ENCODE results near the gene ZNF503. TPM values are rescaled to one million over a fixed set of nuclear protein-coding genes. Genes with fewer than 3 reads are reported as not detected.

The ZNF503 gene
- total RNA-seq, 2 experiments from 2014 or later: 0.38 to 0.47 TPM

DNA sequence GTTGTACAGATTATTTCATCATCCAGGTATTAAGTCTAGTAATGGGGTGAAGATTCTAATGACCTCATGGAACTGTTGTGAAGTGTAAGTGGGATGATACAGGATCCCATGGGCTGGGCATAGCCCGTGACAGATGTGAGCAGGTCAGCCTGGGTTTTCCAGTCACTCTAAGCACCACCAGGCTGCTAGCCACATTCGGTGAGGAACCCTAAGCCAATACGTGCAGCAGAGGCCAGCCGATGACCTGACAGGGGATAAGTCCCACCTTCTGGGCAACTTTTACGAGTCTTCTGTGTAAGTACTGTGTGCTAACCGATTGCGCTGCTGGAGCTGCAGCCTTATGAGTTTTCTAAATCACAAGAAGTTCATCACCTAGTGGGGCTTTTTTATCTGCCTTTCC is 7.3 kb downstream of the ZNF503 start:
- ChIA-PET CTCF (no interaction called here), POLR2A (no interaction called here)
- intact Hi-C loops (cut with DNase I, micrococcal nuclease): no loop called here
- H3K9me3 Mint-ChIP-seq: no peaks in the 10 kb centered on the region
- H3K4me1 Mint-ChIP-seq (ENCODE audit: low read depth): peaks cover 10% of the 10 kb centered on the region
- peaks cover 0 to 30% of the 10 kb centered on the region in 2 experiments for H3K9me3 ChIP-seq (ENCODE audit: control insufficient read depth in 1 of 2, insufficient read depth in 1 of 2, low read length in 2 of 2)
- DNase-seq (no peak), ATAC-seq (ENCODE audit: poor library complexity) (no peak)
- H3K36me3 ChIP-seq (ENCODE audit: insufficient read depth, low read length): no peaks in the 10 kb centered on the region
- peaks cover 14% of the 10 kb centered on the region for H3K4me1 ChIP-seq (ENCODE audit: insufficient read depth, low read length)
- H3K4me3 ChIP-seq (ENCODE audit: low read length): no peak overlapping the region
- H3K27me3 Mint-ChIP-seq: peaks cover 65% of the 10 kb centered on the region
- H3K27me3 ChIP-seq (ENCODE audit: control insufficient read depth in 1 of 2, insufficient read depth in 2 of 2, low read length in 2 of 2): peaks cover 47 to 78% of the 10 kb centered on the region in 2 experiments
- H3K36me3 Mint-ChIP-seq (ENCODE audit: low read depth): no peaks in the 10 kb centered on the region
- H3K4me3 Mint-ChIP-seq: no peak overlapping the region
- TF ChIP-seq, protein P1, sequence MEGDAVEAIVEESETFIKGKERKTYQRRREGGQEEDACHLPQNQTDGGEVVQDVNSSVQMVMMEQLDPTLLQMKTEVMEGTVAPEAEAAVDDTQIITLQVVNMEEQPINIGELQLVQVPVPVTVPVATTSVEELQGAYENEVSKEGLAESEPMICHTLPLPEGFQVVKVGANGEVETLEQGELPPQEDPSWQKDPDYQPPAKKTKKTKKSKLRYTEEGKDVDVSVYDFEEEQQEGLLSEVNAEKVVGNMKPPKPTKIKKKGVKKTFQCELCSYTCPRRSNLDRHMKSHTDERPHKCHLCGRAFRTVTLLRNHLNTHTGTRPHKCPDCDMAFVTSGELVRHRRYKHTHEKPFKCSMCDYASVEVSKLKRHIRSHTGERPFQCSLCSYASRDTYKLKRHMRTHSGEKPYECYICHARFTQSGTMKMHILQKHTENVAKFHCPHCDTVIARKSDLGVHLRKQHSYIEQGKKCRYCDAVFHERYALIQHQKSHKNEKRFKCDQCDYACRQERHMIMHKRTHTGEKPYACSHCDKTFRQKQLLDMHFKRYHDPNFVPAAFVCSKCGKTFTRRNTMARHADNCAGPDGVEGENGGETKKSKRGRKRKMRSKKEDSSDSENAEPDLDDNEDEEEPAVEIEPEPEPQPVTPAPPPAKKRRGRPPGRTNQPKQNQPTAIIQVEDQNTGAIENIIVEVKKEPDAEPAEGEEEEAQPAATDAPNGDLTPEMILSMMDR (IDR thresholded peaks at IDR 0.05): no peak
- H3K27ac ChIP-seq (ENCODE audit: low read depth in 1 of 2, low read length in 2 of 2): no peak overlapping the region
- H3K27ac Mint-ChIP-seq: no peak overlapping the region

DNA sequence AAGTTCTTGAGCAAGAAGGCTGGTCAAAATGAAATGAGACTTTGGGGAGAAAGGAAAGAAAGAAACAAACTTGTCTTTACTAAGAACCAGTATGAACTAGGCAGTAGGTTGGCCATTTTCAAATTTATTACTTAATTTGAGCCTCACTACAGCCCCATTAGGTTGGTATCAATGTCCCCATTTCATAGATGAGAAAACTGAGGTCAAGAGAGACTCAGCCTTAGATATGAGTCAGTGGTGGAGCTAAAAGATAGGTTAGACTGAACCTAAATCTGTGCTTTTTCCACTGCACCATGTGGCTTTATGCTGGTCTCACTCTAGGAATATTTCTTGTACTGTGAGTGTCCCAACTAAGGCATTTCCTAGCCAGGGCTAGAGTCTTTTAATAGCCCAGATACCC is 8.8 kb downstream of the ZNF503 start:
- TF ChIP-seq, protein P1 (IDR thresholded peaks at IDR 0.05): no peak
- intact Hi-C loops (cut with DNase I, micrococcal nuclease): no loop called here
- H3K36me3 ChIP-seq (ENCODE audit: insufficient read depth, low read length): no peaks in the 10 kb centered on the region
- CTCF ChIA-PET: no interaction called here
- H3K9me3 ChIP-seq (ENCODE audit: control insufficient read depth in 1 of 2, insufficient read depth in 1 of 2, low read length in 2 of 2): peaks cover 0 to 21% of the 10 kb centered on the region in 2 experiments
- POLR2A ChIA-PET: no interaction called here
- no peak for DNase-seq
- H3K27ac Mint-ChIP-seq: no peak overlapping the region
- H3K27me3 Mint-ChIP-seq: peaks cover 68% of the 10 kb centered on the region
- peaks cover 14% of the 10 kb centered on the region for H3K4me1 ChIP-seq (ENCODE audit: insufficient read depth, low read length)
- H3K4me3 ChIP-seq (ENCODE audit: low read length): no peak overlapping the region
- no peak overlapping the region for H3K4me3 Mint-ChIP-seq
- ATAC-seq (ENCODE audit: poor library complexity): no peak
- H3K9me3 Mint-ChIP-seq: no peaks in the 10 kb centered on the region
- no peaks in the 10 kb centered on the region for H3K36me3 Mint-ChIP-seq (ENCODE audit: low read depth)
- H3K4me1 Mint-ChIP-seq (ENCODE audit: low read depth): peaks cover 10% of the 10 kb centered on the region
- peaks cover 44 to 64% of the 10 kb centered on the region in 2 experiments for H3K27me3 ChIP-seq (ENCODE audit: control insufficient read depth in 1 of 2, insufficient read depth in 2 of 2, low read length in 2 of 2)
- H3K27ac ChIP-seq (ENCODE audit: low read depth in 1 of 2, low read length in 2 of 2): no peak overlapping the region

GRCh38 chr10:75392271-75392670 is 9.3 kb downstream of the ZNF503 start:
- CTCF ChIA-PET: no interaction called here
- no peaks in the 10 kb centered on the region for H3K36me3 ChIP-seq (ENCODE audit: insufficient read depth, low read length)
- intact Hi-C loops (cut with DNase I, micrococcal nuclease): no loop called here
- peaks cover 14% of the 10 kb centered on the region for H3K4me1 ChIP-seq (ENCODE audit: insufficient read depth, low read length)
- H3K27me3 ChIP-seq (ENCODE audit: control insufficient read depth in 1 of 2, insufficient read depth in 2 of 2, low read length in 2 of 2): peaks cover 39 to 59% of the 10 kb centered on the region in 2 experiments
- Mint-ChIP-seq H3K9me3 (no peaks in the 10 kb centered on the region), H3K4me1 (ENCODE audit: low read depth) (peaks cover 10% of the 10 kb centered on the region), H3K36me3 (ENCODE audit: low read depth) (no peaks in the 10 kb centered on the region), H3K4me3 (no peak overlapping the region), H3K27me3 (peaks cover 68% of the 10 kb centered on the region), H3K27ac (no peak overlapping the region)
- no peak overlapping the region for H3K27ac ChIP-seq (ENCODE audit: low read depth in 1 of 2, low read length in 2 of 2)
- ATAC-seq (ENCODE audit: poor library complexity) (no peak), DNase-seq (no peak)
- H3K4me3 ChIP-seq (ENCODE audit: low read length): no peak overlapping the region
- H3K9me3 ChIP-seq (ENCODE audit: control insufficient read depth in 1 of 2, insufficient read depth in 1 of 2, low read length in 2 of 2): peaks cover 0 to 17% of the 10 kb centered on the region in 2 experiments
- TF ChIP-seq, protein P1 (IDR thresholded peaks at IDR 0.05): no peak
- POLR2A ChIA-PET: no interaction called here

Data from CD4-positive, alpha-beta T cell (primary cell).